GM23338 (cell line): ENCODE measurements around the gene MRPS11. TPM values are rescaled to one million over a fixed set of nuclear protein-coding genes. Genes with fewer than 3 reads are reported as not detected.

Experiments
- ATAC-seq: fragments of 200-7000 bp; cut with Tn5 transposase; 3 replicates; pipeline ENCODE4 v1.9.1; 2020
- DNase-seq: peaks from one replicate; pipeline ENCODE4 v3.0.0-alpha.2; 2015; ENCODE audit warnings: low spot score
- H2AFZ ChIP-seq: fragments of 200-600 bp; sonication (generic); 2 replicates; pipeline ENCODE4 v1.8.0; 2016; ENCODE audit warnings: antibody characterized with exemption, mild to moderate bottlenecking, moderate library complexity
- H3F3A ChIP-seq: fragments of 200-600 bp; sonication (generic); replicated peaks from 2 replicates; pipeline ENCODE4 v1.8.0; 2017; ENCODE audit warnings: antibody characterized with exemption, mixed run types, low read depth
- H3K27ac ChIP-seq: fragments of 200-600 bp; sonication (generic); 2 replicates; pipeline ENCODE4 v1.6.1; 2016; ENCODE audit warnings: low read depth
- H3K27me3 ChIP-seq: fragments of 200-600 bp; sonication (generic); 2 replicates; pipeline ENCODE4 v1.8.0; 2016; ENCODE audit warnings: mild to moderate bottlenecking, mixed run types, moderate library complexity; ENCODE audit not compliant: insufficient read depth
- H3K36me3 ChIP-seq: fragments of 200-600 bp; sonication (generic); 2 replicates; pipeline ENCODE4 v1.8.0; 2016; ENCODE audit warnings: mild to moderate bottlenecking; ENCODE audit not compliant: insufficient read depth
- H3K4me1 ChIP-seq: fragments of 200-600 bp; sonication (generic); 2 replicates; pipeline ENCODE4 v1.8.0; 2016; ENCODE audit warnings: mild to moderate bottlenecking, moderate library complexity; ENCODE audit not compliant: insufficient read depth
- H3K4me2 ChIP-seq: fragments of 200-600 bp; sonication (generic); 2 replicates; pipeline ENCODE4 v1.7.1; 2017; ENCODE audit warnings: mixed run types
- H3K4me3 ChIP-seq: fragments of 200-600 bp; sonication (generic); 2 replicates; pipeline ENCODE4 v1.6.1; 2016; ENCODE audit warnings: mixed run types
- H3K79me2 ChIP-seq: fragments of 200-600 bp; sonication (generic); replicated peaks from 2 replicates; pipeline ENCODE4 v1.8.0; 2017; ENCODE audit warnings: mild to moderate bottlenecking; ENCODE audit not compliant: insufficient read depth
- H3K9me2 ChIP-seq: fragments of 200-600 bp; sonication (generic); 2 replicates; pipeline ENCODE4 v1.8.0; 2017; ENCODE audit not compliant: insufficient read depth
- H4K20me1 ChIP-seq: fragments of 200-600 bp; sonication (generic); replicated peaks from 2 replicates; pipeline ENCODE4 v1.8.0; 2017; ENCODE audit warnings: mild to moderate bottlenecking; ENCODE audit not compliant: insufficient read depth
- H3K27ac Mint-ChIP-seq: 2 replicates; pipeline ENCODE4 v1.8.0; 2020; ENCODE audit warnings: inconsistent platforms, mild to moderate bottlenecking, moderate library complexity, mixed read lengths
- H3K27me3 Mint-ChIP-seq: 3 replicates; pipeline ENCODE4 v1.8.0; 2022; ENCODE audit warnings: low read depth, mild to moderate bottlenecking, moderate library complexity, mixed read lengths, inconsistent platforms; ENCODE audit not compliant: insufficient read depth, poor library complexity
- H3K36me3 Mint-ChIP-seq: 3 replicates; pipeline ENCODE4 v1.8.0; 2021; ENCODE audit warnings: low read depth, mild to moderate bottlenecking, inconsistent platforms, moderate library complexity, mixed read lengths
- H3K4me1 Mint-ChIP-seq: 3 replicates; pipeline ENCODE4 v1.8.0; 2020; ENCODE audit warnings: mild to moderate bottlenecking, inconsistent platforms, mixed read lengths
- H3K4me3 Mint-ChIP-seq: 3 replicates; pipeline ENCODE4 v1.8.0; 2021; ENCODE audit warnings: moderate library complexity, mild to moderate bottlenecking, inconsistent platforms, mixed read lengths
- H3K9me3 Mint-ChIP-seq: 3 replicates; pipeline ENCODE4 v1.8.0; 2020; ENCODE audit warnings: moderate library complexity, mild to moderate bottlenecking, inconsistent platforms, mixed read lengths
- ETS1 ChIP-seq: IDR thresholded peaks from 2 replicates; pipeline ENCODE4 v1.6.1; 2016; ENCODE audit warnings: antibody characterized with exemption
- JUNB ChIP-seq: IDR thresholded peaks from one replicate; pipeline ENCODE4 v1.6.1; 2016; ENCODE audit warnings: antibody characterized with exemption; ENCODE audit not compliant: unreplicated experiment
- POLR2AphosphoS5 ChIP-seq: IDR thresholded peaks from 2 replicates; pipeline ENCODE4 v1.6.1; 2016; ENCODE audit warnings: antibody characterized with exemption, low read depth
- STAT1 ChIP-seq: IDR thresholded peaks from one replicate; pipeline ENCODE4 v1.6.1; 2016; ENCODE audit warnings: antibody characterized with exemption; ENCODE audit not compliant: unreplicated experiment
- ZNF462 ChIP-seq: fragments of 250-450 bp; sonication (Bioruptor Pico); IDR thresholded peaks from 2 replicates; pipeline ENCODE4 v1.5.0; 2020; ENCODE audit warnings: mild to moderate bottlenecking, moderate library complexity
- polyA plus RNA-seq: library from polyadenylated mRNA; unstranded; fragments of >200 nt; fragmentation: Nextera tagmentation; extraction: Ambion mirVana; gene quantifications from 2 replicates; pipeline ENCODE4 v1.2.1, GENCODE V29; 2016
- total RNA-seq: library from RNA; depleted of rRNA; stranded (reverse); fragments of >200 nt; shearing (Covaris generic); gene quantifications from 2 replicates; pipeline ENCODE4 v1.2.3, GENCODE V29; 2014

MRPS11 gene
- total and polyA plus RNA-seq, 2 experiments from 2014 or later = 35.8 to 57.9 TPM

GRCh38 chr15:88526247-88526879 is 58.9 kb downstream of the MRPS11 start:
- ATAC-seq (no peak), DNase-seq (no peak)
- no peaks in the 10 kb centered on the region for H3K36me3 ChIP-seq
- Mint-ChIP-seq H3K36me3 (peaks cover 46% of the 10 kb centered on the region; the same call in 2 of the 3 replicates), H3K4me1 (no peaks in the 10 kb centered on the region), H3K9me3 (peaks cover 7% of the 10 kb centered on the region; the same call in 2 of the 3 replicates), H3K27me3 (peaks cover 6% of the 10 kb centered on the region), H3K27ac (no peak overlapping the region), H3K4me3 (no peak overlapping the region)
- no peak overlapping the region for H3K27ac ChIP-seq
- H3K4me3 ChIP-seq = no peak overlapping the region
- no peaks in the 10 kb centered on the region; the same call in 1 of the 2 replicates for H3K9me2 ChIP-seq
- H2AFZ ChIP-seq = no peak overlapping the region
- H3F3A ChIP-seq = no peaks in the 10 kb centered on the region
- H3K27me3 ChIP-seq = no peaks in the 10 kb centered on the region
- TF ChIP-seq ZNF462 (CRISPR knock-in tag) (no peak), JUNB (no peak), POLR2AphosphoS5 (no peak), ETS1 (no peak), STAT1 (no peak)
- no peaks in the 10 kb centered on the region for H4K20me1 ChIP-seq
- no peaks in the 10 kb centered on the region for H3K4me1 ChIP-seq
- no peaks in the 10 kb centered on the region for H3K79me2 ChIP-seq
- H3K4me2 ChIP-seq = no peak overlapping the region
